Lower lobe of right lung (tissue), 2 donors: ENCODE results near the gene NRG2. TPM values are rescaled to one million over a fixed set of nuclear protein-coding genes. Genes with fewer than 3 reads are reported as not detected.

ENCODE experiments used
- ATAC-seq, 2 donors: fragments of 200-7000 bp; cut with Tn5 transposase; one replicate each; pipeline ENCODE4 v1.9.1; 2020 to 2022; ENCODE audit warnings: mild to moderate bottlenecking in 2 of 2, moderate library complexity in 2 of 2
- DNase-seq: peaks from one replicate; pipeline ENCODE4 v3.0.0-alpha.2; 2020
- H3K27ac ChIP-seq: fragments of 200-600 bp; one replicate; pipeline ENCODE4 v1.8.0; 2022
- H3K27me3 ChIP-seq: fragments of 200-600 bp; one replicate; pipeline ENCODE4 v1.8.0; 2022; ENCODE audit warnings: low read depth
- H3K36me3 ChIP-seq: fragments of 200-600 bp; one replicate; pipeline ENCODE4 v1.8.0; 2022; ENCODE audit warnings: mild to moderate bottlenecking
- H3K4me1 ChIP-seq: fragments of 200-600 bp; one replicate; pipeline ENCODE4 v1.8.0; 2022
- H3K4me3 ChIP-seq: fragments of 200-600 bp; one replicate; pipeline ENCODE4 v1.8.0; 2022; ENCODE audit warnings: mild to moderate bottlenecking
- H3K9me3 ChIP-seq: fragments of 200-600 bp; one replicate; pipeline ENCODE4 v1.8.0; 2022
- intact Hi-C: fragments of 100-400 bp; cut with DNase I; formaldehyde crosslinking; loops from one replicate; pipeline ENCODE4 v1.11.0; 2022
- total RNA-seq: library from RNA; stranded (reverse); fragmentation: NEBNext Ultra II Directional; extraction: Animal tissue kit (Norgen Biotek cat#: 25700); gene quantifications from one replicate; pipeline ENCODE4 v1.2.1, GENCODE V29; 2021
- TF ChIP-seq, protein P1 (sequence below): fragments of 200-600 bp; IDR thresholded peaks from one replicate; pipeline ENCODE4 v1.8.0; 2022; ENCODE audit warnings: antibody characterized with exemption, mild to moderate bottlenecking
- donor health status: DM: no; HTN: yes; CAD: no; lungs with severe emphysema.

Gene NRG2
- total RNA-seq, 1 donor from 2014 or later, result 1.6 TPM

DNA sequence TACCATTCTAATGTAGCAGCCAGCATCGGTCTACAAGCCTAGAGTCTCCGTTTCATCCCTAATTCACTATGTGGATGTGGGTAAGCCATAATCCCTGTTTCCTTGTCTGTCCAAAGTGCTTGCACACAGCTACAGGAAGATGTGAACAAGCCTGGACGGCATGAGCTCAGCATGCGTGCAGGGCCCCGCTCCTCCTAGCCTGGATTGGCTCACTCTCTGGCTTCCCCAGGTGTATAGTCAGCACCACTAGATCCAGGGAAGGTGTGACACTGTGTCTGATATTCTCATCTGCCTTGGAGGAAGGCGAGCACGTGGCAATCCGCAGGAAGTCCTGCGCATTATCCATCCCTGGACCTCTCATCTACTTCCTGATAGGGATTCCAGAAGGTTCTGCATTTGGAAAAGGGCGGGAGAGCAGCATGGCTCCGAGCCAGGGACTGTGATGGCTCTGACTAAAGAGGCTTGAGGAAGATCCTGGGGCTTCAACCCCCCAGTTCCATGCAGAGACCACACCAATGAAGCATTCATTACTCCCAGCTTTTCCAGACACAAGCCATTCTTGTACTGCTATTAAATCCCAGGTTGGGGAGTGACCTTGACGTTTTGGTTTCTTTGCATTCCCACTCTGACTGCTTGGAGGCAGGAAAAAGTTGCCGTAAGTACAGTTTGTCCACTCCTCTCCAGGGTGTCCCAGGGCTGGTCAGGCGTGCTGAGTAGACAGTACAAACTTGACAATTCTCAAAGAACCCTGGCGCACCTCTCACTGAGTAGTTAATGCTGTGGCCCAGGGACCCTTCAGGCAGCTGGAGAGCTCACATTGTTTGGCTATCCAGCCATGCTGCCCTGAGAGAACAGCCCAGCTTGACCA is 181.8 kb downstream of the NRG2 start:
- intact Hi-C loops, result no loop called here

DNA sequence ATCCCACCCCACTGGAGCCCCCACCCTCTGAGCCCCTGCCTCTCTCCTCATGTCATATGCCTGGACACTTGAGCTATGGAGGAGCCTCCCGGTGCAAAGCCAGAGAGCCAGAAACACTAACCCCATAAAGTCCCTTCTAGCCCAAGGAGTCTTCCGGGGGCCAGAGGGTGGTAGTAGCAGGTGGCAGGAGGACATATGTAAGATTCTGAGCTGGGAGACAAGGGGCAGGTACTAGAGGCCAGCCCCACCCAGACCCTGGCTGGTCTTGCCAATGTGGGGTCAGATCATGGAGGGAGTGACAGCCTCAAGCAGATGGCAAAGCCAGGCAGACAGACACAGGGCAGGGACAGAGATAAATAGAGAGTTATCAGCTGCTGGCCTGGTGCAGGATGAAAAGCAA is 184.1 kb downstream of the NRG2 start:
- Histone ChIP-seq H3K9me3 (no peaks in the 10 kb centered on the region), H3K4me1 (peaks cover 20% of the 10 kb centered on the region), H3K4me3 (no peak overlapping the region), H3K27ac (no peak overlapping the region), H3K27me3 (no peaks in the 10 kb centered on the region), H3K36me3 (no peaks in the 10 kb centered on the region)
- intact Hi-C loops, result no loop called here
- DNase-seq (no peak), ATAC-seq (no peak)
- TF ChIP-seq, protein P1, sequence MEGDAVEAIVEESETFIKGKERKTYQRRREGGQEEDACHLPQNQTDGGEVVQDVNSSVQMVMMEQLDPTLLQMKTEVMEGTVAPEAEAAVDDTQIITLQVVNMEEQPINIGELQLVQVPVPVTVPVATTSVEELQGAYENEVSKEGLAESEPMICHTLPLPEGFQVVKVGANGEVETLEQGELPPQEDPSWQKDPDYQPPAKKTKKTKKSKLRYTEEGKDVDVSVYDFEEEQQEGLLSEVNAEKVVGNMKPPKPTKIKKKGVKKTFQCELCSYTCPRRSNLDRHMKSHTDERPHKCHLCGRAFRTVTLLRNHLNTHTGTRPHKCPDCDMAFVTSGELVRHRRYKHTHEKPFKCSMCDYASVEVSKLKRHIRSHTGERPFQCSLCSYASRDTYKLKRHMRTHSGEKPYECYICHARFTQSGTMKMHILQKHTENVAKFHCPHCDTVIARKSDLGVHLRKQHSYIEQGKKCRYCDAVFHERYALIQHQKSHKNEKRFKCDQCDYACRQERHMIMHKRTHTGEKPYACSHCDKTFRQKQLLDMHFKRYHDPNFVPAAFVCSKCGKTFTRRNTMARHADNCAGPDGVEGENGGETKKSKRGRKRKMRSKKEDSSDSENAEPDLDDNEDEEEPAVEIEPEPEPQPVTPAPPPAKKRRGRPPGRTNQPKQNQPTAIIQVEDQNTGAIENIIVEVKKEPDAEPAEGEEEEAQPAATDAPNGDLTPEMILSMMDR, result no peak

More for the DNA sequence above, 181.8 kb downstream of the NRG2 start:
- H3K4me3 ChIP-seq, result no peak overlapping the region
- no peaks in the 10 kb centered on the region for H3K36me3 ChIP-seq
- peaks cover 20% of the 10 kb centered on the region for H3K4me1 ChIP-seq
- TF ChIP-seq, protein P1, result no peak
- H3K9me3 ChIP-seq, result no peaks in the 10 kb centered on the region
- ATAC-seq, result no peak
- H3K27ac ChIP-seq, result no peak overlapping the region
- DNase-seq, result peak; percentile 29
- H3K27me3 ChIP-seq, result peaks cover 4% of the 10 kb centered on the region

DNA sequence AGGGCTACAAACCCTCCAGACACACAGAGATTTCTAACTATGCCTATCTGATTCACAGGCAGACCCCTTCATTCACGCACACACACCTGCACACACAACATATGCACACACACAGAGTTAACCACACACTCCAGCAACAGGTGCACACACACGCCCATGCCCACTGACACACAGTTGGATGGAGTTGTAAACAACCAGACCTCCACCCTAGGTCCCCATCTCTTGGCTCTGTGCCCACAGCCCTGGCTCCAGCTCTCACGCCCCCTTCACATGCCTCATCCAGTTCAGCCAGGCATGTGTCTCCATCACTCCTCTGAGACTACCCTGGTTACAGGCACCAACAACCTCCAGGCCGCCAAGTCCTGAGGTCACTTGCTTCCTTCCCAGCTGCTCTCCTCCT is 186.4 kb downstream of the NRG2 start:
- DNase-seq (no peak), ATAC-seq (no peak)
- TF ChIP-seq, protein P1, result no peak
- H3K4me1 ChIP-seq, result no peaks in the 10 kb centered on the region
- no peaks in the 10 kb centered on the region for H3K36me3 ChIP-seq
- H3K27ac ChIP-seq, result no peak overlapping the region
- no peak overlapping the region for H3K4me3 ChIP-seq
- intact Hi-C loops, result no loop called here
- H3K27me3 ChIP-seq, result no peaks in the 10 kb centered on the region
- H3K9me3 ChIP-seq, result no peaks in the 10 kb centered on the region

DNA sequence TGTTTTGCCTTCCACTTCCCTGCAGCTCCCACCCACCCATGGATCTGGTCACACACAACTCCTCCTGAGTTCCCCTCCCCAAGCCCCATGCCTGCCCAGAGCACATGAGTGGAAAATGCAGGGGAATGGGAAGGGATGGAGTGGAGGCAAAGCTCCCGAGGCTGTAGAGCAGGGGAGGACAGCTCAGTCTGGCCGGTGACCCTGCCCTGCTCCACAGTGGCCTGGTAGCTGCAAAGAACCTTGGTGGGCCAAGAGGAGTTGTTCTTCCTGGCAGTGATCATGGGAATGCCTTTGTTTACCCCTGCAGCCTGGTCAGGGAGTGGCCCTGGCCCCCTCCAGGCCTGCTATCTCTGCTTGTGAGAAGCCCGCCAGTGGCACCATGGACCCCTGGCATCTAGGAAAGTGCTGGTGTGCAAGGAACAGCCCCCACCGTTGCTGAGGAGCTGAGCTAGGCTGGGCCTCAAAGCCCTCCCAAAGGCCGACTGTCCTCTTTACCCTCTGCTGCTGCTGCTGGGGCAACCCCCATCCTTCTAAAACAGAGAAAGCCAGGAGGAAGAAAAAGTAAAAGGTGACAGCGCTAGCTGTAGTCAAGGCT is 187.1 kb downstream of the NRG2 start:
- DNase-seq (no peak), ATAC-seq (no peak)
- H3K4me3 ChIP-seq, result no peak overlapping the region
- TF ChIP-seq, protein P1, result no peak
- H3K27me3 ChIP-seq, result no peaks in the 10 kb centered on the region
- no peak overlapping the region for H3K27ac ChIP-seq
- intact Hi-C loops, result no loop called here
- no peaks in the 10 kb centered on the region for H3K4me1 ChIP-seq
- H3K36me3 ChIP-seq, result no peaks in the 10 kb centered on the region
- H3K9me3 ChIP-seq, result no peaks in the 10 kb centered on the region

DNA sequence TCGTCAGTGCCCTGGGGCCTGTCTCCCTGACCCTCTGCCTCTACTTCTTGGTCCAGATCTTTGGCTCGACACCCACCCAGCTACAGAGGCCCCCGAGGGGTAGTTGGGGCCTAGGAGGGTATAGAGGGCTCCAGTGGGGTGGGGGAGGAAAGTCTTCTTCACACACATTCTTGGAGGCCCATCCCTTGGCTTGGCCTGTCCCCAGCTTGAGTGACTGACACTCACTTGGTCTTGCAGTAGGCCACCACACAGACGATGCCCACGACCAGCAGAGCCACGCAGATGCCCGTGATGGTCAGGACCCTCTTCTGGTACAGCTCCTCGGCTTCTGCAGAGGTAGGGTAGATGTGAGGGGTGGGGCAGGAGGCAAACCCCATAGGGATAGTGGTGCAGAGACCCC is 187.6 kb downstream of the NRG2 start:
- no peak for ATAC-seq
- Histone ChIP-seq H3K36me3 (no peaks in the 10 kb centered on the region), H3K27me3 (no peaks in the 10 kb centered on the region), H3K27ac (no peak overlapping the region), H3K4me1 (no peaks in the 10 kb centered on the region), H3K4me3 (no peak overlapping the region), H3K9me3 (no peaks in the 10 kb centered on the region)
- no peak for DNase-seq
- TF ChIP-seq, protein P1, result no peak
- intact Hi-C loops, result no loop called here
